Stimulated activated CD8-positive, alpha-beta memory T cell treated with anti-CD3 and anti-CD28 coated beads, Interleukin-2, amount 100 ng/mL, for 1 hour (primary cell): ENCODE data around the gene GJC1.
"Not testable (repeated sequence)": the region's sequence is repeated elsewhere in the genome, so short reads cannot be mapped to it uniquely, and the experiment has no call there.

Experiments used
- DNase-seq, 2 donors: peaks; one replicate each; pipeline ENCODE4 v3.0.0-alpha.2; 2020; ENCODE audit warnings: low read depth in 2 of 2

Gene GJC1

DNA sequence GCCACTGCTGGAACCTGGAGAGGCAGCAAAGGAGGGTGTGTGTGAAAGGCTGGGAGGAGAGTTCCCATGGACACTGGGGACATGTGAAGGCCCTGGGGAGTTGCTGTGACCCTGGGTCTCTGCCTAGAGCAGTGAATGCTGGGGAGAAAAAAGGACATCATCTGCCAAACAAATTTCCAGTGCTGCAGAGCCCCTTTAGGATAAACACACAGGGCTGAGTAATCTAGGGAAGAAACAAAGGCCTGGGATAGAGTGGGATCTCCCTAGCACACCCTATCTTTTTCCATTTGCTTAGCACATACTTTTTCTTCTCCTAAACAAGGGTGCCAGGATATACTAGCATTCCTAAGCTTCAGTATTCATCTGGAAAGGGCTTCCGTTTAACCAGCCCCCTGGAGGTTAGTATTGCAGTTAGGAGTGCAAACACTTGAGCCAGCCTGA lies 14.3 kb upstream of the GJC1 start:
- DNase-seq: no peak

DNA sequence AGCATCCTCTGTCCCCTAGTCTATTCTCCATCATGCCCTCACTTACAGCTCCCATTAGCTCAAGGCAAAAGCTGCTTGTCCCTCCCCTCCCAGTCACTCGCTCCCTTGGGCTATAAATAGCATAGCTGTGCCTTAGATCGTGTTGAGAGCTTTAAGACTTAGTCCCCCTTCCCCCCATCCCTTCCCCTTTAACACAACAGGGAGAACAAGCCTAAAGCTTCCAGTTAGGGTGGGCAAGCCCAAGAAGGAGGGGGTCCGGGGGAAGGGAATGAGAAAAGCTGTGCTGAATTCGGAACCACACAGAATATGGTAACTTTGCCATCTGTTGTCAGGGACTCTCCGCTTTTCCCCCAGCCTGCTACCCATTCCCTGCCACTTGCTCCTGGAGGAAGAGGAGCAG lies 12.7 kb upstream of the GJC1 start:
- DNase-seq: no peak

DNA sequence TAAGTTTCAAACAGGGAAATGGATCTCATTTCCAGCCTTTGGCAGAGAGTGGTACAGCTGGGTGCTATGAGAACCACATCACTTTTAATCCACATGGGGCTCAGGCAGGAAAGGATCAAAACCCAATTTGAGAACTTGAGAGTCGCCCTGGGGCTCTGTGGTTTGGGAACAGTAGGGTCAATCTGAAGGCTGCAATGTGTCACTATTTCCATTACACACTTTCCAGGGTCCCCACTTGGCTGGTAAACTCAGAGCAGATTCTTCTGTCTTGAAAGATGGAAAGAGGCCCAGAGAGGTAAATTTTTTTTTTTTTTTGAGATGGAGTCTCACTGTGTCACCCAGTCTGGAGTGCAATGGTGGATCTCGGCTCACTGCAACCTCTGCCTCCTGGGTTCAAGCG lies 10.8 kb upstream of the GJC1 start:
- no peak for DNase-seq

DNA sequence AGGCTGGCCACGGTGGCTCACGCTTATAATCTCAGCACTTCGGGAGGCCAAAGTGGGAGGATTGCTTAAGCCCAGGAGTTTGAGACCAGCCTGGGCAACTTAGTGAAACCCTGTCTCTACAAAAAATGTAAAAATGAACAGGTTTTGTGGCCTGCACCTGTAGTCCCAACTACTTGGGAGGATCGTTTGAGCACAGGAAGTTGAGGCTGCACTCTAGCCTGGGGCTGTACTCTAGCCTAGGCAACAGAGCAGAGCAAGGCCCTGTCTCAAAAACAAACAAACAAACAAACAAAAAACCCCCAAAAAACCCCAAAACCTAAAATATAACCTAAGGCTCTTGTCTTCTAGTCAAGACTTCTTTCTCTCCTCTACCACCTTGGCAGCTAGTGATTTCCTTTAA lies 10.2 kb upstream of the GJC1 start:
- no peak for DNase-seq

DNA sequence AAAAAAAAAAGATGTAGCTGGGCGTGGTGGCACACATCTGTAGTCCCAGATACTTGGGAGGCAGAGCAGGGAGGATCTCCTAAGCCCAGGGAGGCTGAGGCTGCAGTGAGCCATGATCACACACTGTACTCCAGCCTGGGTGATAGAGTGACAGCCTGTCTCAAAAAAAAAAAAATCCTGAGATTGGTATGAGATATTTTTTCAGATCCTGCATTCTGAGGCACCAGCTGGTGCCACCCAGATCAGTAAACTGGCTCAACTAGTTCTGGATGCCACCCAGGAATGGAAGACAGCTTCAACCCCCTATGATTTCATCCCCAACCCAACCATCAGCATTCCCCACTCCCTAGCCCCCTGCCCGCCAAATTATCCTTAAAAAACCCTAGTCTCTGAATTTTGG lies 7.1 kb upstream of the GJC1 start:
- DNase-seq: no peak

DNA sequence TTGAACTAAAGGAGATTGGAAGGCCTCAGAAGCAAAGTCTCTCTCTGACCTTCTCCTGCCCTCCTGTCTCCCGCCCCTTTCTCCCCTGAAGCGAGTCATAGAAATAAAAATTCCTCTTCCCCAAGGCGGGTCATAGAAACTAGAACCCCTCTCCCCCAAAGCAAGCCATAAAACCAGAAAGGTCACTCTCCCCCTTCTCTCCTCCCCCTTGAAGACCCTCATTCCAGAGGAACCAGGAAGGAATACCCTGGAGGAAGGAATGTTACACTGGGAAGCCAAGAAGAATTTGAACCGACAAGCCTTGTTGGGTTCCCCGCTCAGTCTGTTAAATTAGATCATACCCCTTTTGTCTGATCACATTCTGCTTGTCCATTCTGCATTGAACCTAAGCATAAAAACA lies 2.7 kb upstream of the GJC1 start:
- no peak for DNase-seq

DNA sequence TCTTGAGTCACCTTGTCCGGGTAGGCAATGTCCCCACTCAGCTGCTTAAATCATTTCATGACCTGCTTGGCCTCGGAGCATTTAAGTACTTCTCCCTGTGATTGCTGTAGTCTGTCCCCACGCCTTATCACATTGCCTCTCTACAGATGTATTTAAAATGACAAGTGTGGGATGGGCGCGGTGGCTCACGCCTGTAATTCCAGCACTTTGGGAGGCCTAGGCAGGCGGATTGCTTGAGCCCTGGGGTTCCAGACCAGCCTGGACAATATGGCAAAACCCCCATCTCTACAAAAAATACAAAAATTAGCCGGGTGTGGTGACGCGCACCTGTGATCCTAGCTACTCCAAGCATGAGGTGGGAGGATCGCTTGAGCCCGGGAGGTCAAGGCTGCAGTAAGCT lies 1.3 kb upstream of the GJC1 start:
- DNase-seq: no peak

DNA sequence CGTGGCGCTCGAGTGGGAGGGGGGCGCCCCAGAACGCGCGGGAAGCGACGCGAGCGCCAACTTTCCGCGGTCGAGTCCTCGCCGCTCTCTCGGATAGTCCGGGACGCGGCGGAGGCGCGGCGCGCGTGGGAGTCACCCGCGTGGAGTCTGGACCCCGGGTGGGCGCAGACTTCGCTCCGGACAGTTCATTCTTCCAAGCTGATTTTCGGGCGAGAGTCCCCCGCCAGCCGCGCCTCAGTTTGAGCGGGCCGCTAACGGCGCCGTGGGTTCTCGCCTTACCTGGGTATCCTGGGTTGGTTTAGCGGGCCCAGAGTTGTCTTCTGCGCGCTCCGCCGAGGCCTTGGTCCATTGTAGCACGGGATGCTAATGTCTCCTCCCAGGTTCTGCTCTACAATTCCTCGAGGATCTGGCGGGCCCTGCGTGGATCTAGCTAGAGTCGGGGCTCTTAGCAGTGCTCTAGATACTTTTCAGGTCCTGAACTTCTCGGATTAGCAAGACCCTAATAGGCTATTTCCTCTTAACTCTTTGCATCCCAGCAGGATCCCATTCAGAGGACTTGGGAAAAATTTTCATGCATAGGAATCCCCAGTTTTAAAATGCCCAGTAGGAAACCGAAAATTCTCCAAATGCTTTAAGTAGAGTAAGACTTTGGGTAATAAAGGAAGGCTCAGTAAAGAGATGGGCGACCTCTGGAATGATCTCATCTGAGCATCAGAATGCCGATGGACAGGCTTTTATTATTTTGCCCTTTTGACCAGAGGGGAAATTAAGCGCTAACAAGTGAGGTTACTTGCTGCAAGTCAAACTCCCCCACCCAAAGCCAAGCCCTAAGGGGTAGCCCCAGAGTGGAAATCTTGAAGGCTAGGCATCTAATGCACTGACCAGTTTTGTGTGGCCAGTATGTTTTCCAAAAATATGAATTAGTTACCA lies 537 bp upstream of the GJC1 start:
- DNase-seq: no peak

DNA sequence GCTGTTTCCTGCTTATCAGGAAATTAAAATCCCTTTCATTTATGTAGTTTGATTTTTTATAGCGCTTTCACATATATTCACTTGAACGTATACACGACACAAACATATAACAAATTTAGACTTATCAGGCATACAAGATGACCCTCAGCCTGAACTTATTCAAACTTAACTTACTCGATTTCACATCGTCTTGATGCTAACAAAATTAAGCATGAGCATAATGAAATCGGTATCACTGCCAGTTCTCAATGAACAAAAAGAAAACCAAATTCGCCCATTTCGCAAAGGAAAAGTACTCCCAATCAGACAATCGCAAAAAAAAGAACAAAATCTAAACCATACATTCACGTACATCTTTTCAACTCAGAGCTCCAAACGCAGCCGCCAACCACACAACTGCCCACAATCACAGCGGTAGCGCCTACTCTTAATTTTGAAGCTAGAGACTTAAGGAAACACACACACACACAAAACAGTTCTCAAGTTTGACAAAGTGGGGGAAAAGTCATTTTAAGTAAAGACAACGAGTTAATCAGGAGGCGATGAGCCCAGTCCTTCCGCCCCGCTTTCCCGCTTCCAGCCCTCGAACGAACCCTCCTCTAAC lies 1.1 kb downstream of the GJC1 start:
- DNase-seq: no peak

DNA sequence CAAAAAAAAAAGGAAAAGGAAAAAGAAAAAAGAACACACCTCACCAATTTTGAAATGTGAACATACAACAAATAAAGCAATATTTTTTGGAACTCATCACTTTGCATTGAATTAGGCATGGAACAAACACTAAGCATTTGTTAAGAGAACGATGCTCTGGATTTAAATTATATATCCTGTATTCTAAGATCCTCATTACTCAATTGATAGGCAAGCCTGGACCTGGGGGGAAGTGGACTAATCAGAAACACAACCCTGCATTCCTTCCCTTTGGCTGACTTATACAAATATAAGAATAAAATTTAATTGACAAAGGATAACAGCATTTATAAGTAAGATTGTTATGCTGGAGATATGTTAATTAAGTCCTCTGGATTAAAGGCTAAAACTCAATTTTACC lies 2.2 kb downstream of the GJC1 start:
- no peak for DNase-seq

DNA sequence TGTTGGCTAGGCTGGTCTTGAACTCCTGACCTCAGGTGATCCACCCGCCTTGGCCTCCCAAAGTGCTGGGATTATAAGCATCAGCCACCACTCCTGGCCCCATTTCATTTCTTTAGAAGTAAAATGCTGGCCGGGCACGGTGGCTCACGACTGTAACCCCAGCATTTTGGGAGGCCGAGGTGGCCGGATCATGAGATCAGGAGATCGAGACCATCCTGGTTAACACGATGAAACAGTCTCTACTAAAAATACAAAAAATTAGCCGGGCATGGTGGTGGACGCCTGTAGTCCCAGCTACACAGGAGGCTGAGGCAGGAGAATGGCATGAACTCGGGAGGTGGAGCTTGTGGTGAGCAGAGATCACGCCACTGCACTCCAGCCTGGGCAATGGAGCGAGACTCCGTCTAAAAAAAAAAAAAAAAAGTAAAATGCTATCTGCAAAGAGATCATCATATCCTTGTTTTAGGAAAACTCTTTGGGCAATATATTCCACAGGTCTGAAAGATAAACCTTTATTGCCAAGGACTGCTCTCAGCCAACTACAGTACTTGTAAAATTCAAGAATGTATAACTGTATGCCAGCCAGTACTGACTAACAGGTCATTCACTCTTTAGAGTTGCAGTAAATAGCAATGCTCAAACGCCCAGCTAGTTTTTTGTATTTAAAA lies 3.8 kb downstream of the GJC1 start:
- DNase-seq: no peak

DNA sequence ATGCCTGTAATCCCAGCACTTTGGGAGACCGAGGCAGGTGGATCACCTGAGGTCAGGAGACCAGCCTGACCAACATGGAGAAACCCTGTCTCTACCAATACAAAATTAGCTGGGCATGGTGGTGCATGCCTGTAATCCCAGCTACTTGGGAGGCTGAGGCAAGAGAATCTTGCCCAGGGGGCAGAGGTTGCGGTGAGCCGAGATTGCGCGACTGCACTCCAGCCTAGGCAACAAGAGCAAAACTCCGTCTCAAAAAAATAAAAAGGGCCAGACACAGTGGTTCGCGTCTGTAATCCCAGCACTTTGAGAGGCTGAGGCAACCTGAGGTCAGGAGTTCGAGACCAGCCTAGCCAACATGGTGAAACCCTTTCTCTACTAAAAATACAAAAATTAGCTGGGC lies 4.9 kb downstream of the GJC1 start:
- DNase-seq: not testable (repeated sequence)

DNA sequence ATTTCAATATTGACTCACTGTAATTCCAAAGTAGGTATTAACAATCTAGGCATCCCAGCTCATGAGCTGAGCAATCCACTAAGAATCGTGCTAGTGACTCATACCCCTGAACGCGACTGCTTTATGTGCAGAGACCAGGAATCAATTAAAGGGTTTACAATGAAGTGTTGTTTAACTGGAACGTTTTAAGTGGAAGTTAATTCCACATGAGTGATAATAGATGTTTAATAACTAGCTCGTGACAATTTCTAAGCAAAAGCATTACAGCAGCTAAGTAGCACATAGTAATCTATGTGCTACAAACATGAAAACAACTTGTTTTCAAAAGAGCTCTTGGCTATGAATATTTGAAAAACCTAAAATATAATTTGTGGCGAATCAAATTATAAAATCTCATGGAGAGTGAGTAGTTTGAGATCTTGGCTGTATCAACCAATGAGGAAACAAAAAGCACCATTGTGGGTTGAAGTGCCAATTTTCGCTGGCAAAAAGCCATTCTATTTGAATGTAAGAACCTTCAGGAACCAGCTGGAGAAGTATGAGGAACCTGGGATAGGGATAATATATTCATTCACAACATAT lies 9.4 kb downstream of the GJC1 start:
- DNase-seq: no peak

DNA sequence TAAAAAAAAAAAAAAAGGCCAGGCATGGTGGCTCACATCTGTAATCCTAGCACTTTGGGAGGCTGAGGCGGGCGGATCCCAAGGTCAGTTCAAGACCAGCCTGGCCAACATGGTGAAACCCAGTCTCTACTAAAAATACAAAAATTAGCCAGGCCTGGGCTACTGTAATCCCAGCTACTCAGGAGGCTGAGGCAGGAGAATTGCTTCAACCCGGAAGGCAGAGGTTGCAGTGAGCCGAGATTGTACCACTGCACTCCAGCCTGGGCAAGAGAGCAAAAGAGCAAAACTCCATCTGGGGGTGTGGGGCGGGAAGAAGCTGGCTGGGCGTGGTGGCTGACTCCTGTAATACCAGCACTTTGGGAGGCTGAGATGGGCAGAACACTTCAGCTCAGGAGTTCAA lies 11.6 kb downstream of the GJC1 start:
- not testable (repeated sequence) for DNase-seq

DNA sequence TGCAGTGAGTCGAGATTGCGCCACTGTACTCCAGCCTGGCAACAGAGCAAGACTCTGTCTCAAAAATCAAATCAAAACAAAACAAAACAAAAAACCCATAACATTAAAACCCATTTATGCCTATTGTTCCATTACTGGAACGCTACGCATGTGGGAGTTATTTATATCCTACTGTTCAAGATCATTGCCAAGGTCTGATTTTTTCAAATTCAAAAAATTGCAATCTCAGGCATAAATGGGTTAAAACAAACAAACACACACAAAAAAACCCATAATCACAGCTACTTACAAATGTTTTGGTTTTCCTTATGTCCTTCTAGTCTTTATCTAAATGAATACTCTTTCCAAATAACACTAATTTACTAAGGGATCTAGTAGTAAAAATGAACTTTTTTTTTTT lies 17.8 kb downstream of the GJC1 start:
- no peak for DNase-seq

DNA sequence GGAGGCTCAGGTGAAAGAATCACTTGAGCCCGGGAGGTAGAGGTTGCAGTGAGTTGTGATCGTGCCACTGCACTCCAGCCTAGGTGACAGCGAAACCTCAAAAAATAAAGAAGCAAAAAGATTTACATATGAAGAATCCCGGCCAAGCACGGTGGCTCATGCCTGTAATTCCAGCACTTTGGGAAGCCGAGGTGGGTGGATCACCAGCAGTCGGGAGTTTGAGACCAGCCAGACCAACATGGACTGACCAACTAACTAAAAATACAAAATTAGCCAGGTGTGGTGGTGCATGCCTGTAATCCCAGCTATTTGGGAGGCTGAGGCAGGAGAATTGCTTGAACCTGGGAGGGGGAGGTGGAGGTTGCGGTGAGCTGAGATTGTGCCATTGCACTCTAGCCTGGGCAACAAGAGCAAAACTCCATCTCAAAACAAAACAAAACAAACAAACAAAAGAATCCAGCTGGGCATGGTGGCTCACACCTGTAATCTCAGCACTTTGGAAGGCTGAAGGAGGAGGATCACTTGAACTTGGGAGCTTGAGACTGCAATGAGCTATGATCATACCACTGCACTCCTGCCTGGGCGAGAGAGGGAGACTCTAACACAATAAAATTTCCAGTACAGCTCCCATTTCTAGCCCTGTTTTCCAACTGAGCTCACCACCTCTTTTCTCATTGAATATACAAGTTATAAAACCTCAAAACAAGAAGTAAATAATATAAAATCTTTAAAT lies 21.3 kb downstream of the GJC1 start:
- not testable (repeated sequence) for DNase-seq

DNA sequence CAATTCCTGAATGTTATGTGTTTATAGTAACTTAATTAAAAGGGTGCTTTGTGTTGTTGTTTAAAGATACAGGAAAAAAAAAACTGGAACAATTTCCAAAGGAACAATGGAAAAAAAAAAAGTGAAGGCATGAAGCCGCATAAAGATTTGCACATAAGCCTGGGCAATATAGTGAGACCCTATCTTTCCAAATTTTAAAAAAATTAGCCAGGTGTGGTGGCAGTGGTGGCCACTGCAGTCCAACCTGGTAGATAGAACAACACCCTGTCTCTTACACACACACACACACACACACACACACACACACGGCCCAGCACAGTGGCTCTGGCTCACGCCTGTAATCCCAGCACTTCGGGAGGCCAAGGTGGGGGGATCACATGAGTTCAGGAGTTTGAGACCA lies 21.9 kb downstream of the GJC1 start:
- DNase-seq: no peak

DNA sequence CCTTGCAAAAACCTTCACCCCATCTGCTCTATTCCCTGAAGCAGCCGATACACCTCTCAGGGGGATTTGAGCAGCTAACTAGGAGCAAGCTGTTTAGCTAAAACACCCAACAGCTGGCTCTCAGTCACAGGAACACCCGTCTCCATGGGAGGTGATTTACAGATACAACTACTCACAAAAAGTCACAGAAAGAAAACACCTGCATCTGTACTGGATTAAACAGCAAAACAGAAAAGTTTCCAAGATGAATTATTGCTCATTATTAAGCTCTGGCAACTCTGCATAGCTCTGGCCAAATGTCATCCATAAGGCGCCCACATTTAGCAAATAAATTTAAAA lies 22.3 kb downstream of the GJC1 start:
- no peak for DNase-seq

DNA sequence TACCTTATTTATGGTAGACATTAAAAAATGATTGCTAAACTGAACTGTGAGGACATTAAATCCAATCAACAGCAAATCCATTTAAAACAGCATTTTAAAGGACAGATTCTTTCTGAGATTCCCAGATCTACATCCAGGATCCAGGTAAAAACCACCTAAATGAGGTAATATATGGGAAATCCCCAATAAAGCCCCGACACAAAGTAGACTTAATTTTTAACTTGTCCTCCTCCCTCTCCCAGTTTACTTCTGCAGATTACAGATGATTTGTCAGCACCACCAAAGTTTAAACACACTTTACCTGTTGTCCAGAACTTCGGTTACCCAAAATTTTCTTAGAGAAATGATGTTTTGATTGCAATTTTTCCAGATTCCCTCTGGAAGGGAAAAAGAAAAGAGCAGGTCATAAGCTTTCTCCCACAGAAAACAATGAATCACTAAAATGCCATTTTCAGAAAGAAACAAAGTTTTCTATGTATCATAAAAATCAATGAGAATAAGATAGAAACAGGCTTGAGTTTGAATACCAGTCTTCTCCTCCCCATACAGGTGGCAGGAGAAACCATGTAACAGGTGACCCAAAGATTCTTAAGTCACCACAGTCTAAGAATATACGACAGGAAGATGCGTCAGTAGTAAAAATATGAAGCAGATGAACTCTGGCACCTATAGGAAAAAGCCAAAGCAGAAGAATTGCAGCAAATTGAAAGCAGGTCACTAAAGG lies 22.8 kb downstream of the GJC1 start:
- no peak for DNase-seq

DNA sequence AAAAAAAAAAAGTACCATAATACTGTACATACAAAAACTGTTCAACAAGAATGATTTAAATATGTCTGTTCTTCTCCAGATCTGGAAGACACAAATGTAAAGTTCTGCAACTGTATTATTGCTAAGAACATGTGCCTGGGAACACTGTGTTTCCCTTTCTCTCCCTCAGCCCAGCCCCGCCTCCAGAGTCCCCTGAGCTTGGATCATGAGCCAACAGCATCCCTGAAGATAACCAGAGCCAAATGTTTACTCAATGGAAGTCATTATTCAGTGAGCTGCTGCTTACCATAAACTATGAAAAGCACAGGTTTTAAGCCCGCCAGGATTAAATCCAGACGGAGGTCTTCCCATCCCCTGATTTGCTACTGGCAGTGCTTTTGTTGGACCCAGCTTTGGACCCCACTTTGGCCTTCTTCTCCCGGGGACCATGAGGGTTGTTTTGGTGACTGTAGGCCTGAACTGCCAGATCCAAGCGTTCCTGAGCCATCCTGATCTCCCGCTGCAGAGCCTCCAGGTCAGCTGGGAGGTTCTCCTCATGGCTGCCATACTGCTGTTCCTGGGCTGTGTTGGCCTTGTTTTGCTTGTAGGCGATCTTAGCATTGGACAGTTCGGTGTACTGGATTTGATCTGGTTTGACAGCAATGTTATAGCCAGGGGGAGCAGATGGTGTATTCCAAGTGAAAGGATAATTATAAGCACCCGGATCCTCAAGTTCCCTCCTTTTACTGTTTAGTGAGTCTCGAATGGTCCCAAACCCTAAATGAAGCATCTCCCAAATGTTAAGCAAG lies 25.6 kb downstream of the GJC1 start:
- no peak for DNase-seq
